Neuronal stem cell (in vitro differentiated cells): Measurements from ENCODE around the gene PLEKHJ1.

Experiments used
- small RNA-seq: library from polyadenylated mRNA; stranded (forward); fragments of <200 nt; extraction: miRNeasy Mini kit (QIAGEN cat#:217004); gene quantifications from one replicate; pipeline ENCODE3, GENCODE V24; 2013; ENCODE audit not compliant: insufficient read depth

The PLEKHJ1 gene

Small RNA genes lying within 50 kb of the gene (small RNA-seq; reads per million reads assigned to genes)
- gene MIR1227, result 13.8 reads per million, percentile 69 among the genes with 10 or more reads in this experiment
